Activated CD8-positive, alpha-beta memory T cell treated with anti-CD3 and anti-CD28 coated beads for 48 hours (primary cell): ENCODE measurements around the gene UPF3A.
"Not testable (repeated sequence)": the region's sequence is repeated elsewhere in the genome, so short reads cannot be mapped to it uniquely, and the experiment has no call there.

Source experiments
- DNase-seq, 3 experiments: peaks; one replicate each; pipeline ENCODE4 v3.0.0-alpha.2; 2020; ENCODE audit warnings: low read depth in 2 of 3, low spot score in 2 of 3

UPF3A gene

DNA sequence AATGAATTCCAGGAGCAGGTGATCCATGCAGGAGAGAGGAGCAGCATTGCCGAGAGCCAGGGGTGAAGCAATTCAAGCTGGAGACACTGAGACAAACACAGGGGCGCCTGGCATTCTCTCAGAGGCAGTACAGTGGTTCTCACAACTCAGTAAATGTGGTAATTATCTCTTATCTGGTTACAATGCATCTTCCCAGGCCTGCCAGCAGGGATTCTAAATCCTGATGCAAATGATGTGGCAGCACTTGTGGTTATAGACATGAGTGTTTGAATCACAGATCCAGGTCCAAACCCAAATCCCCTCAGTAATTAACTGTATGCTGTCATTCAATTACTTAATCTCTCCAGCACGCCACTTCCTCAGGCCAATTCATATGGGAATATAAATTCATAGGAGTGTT is 52.5 kb downstream of the UPF3A start:
- DNase-seq = not testable (repeated sequence)

DNA sequence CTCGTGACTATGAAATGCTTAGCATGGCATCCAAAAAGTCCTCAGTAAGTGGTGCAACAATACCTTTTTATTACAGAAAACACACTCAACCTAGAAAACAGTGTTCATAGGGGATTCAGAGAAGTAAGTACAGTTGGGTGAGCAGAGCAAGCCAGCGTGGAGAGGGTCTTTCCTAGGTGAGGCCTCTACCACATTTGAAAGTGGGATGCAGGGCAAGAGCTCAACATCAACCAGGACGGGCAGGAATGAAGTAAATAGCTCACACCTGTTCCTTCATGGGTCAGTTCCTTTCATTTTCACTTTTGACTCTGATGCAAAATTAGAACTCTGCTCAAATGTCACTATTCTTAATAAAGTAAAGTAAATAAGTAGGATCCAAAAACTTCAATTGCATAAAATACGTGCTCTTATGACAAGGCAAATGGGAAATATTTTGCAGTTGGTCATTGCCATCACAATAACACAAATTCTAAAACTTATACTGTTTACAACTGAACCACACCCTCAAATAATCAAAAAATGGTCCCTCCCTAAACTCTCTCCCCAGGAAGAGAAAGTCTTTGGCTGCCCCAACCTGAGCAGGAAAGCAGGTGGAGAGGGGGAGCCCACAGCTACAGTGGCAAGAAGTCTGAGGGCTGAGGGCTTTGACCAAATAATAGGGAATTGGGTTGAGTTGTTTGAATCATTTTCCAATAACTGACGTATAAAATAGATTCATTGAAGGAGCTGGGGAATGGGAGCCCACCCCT is 53.1 kb downstream of the UPF3A start:
- DNase-seq = no peak

DNA sequence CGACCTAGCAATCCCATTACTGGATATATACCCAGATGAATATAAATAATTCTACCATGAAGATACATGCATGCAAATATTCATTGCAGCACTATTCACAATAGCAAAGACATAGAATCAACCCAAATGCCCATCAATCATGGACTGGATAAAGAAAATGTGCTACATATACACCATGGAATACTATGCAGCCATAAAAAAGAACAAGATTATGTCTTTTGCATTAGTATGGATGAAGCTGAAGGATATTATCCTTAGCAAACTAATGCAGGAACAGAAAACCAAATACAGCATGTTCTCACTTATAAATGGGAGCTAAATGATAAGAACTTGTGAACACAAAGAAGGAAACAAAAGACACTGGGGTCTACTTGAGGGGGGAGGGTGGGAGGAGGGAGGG is 55.1 kb downstream of the UPF3A start:
- DNase-seq = not testable (repeated sequence)

DNA sequence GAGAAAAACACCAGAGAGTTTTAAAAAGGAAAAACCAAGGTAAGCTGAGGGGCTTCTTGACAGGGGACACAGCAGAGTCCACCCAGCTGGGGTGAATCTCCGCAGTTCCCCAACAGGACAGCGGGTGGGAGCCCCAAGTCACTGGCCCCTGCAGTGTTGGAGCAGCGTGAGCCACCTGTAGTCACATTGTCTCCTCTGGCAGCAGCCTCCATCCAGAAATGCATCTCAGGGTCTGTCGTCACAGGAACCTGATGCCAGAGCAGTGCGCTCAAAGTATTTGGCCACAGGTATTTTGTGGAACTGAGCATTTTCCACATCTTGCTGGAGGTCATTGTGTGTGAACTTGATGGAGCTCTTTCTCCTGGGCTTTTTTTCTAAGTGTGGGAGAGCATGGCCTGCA is 57.6 kb downstream of the UPF3A start:
- no peak for DNase-seq

DNA sequence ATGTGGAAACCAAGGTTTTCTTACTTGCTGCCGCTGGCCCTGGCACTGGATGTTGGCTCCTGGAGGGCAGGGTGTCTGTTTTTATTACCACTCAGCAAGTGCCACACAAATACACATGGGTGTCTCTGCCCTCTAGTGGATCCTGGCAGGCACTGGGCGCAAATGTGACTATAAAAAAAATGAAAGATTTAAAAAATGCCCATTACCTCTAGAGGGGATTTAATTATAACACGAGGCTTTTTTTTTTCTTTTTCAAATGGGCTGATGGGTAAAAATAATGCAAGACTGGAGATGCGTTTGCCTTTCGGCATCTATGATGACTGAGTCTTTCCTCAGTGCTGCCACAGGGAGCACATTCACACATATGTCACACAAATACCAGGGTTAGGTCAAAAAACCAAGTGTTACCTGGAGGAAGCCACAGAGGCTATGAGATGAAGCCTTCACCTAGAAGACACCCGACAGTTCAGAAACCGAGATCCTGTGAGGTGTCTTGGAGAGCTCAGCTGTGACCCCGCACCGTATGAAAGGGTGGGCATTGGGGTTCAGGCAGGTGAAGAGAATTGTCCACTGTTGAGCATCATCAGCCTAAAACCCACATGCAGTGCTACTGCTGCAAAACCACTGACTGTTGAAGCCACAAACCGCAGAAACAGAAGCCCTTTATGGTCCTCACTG is 58.6 kb downstream of the UPF3A start:
- DNase-seq = peak in 2 of 3 experiments; percentile 25 to 29

DNA sequence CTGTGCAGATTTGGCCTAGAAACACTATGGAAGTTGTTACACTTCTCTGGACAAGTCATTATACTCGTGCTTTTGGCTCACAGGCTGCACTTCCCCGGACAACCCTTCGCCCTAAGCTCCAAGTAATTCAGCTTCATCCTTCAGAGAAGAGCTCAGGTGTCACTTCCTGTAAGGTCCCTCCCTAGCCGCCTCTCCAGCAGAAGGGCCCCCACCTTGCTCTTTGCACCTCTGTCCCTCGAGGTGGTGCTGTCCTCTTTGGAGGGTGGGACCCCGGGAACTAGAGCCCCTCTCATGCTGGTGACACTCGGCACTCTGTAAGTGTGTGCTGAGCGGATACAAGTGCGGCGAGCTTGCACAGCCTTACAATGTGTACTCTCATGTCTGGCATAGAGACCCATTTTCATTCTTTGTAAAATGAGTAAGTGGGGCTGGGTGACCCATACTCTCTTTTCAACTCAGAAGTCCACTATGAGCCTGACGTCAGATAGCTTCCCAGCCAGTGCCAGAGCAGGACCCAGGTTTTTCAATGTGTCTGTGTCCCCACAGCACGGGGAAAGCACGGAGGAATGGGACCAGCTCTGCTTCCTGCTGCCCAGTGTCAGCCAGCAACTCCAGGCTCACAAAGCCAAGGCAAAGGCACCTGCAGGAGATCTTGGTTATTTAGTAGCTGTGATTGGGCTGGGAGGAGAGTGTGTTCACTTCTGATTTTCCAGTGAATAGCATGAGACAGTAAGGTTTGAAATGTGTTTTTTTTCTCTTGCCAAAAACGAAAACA is 59.8 kb downstream of the UPF3A start:
- DNase-seq = no peak

DNA sequence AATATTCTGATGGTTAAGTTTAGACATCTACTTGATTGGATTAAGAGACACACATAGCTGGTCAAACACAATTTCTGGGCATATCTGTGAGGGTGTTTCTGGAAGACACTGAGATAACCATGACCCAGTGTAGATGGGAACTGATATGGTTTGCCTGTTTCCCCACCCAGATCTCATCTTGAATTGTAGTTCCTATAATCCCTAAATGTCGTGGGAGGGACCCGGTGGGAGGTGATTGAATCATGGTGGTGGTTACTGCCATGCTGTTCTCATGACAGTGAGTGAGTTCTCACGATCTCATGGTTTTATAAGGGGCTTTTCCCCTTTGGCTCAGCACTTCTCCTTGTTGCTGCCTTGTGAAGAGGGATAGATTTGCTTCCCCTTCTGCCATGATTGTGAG is 65.9 kb downstream of the UPF3A start:
- not testable (repeated sequence) for DNase-seq

DNA sequence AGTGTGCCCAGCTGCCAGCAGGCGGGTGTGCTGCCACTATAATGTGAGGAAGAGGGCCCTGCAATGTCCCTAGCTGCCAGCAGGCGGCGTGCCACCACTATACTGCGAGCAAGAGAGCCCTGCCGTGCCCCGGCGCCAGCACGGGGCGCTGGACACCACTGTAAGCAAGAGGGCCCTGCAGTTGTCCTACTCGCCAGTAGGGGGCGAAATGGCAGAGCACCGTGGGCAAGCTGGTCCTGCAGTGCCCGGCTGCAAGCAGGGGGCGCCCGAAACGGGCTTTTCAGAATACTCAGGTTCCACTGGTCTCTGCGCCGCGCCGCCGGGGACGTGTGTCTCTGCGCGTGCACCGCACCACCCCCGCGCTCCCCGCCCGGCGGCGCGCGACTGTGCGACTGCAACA is 71.4 kb downstream of the UPF3A start:
- DNase-seq = not testable (repeated sequence)

DNA sequence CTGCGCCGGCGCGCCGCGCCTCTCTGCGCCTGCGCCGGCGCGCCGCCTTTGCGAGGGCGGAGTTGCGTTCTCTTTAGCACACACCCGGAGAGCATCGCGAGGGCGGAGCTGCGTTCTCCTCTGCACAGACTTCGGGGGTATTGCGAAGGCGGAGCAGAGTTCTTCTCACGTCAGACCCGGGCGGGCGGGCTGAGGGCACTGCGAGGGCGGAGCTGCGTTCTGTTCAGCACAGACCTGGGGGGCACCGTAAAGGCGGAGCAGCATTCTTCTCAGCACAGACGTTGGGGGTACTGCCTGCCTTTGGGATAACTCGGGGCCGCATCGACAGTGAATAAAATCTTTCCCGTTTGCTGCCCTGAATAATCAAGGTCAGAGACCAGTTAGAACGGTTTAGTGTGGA is 72.0 kb downstream of the UPF3A start:
- DNase-seq = not testable (repeated sequence)
